ENCODE results near the gene NAP1L4.
"Not testable (repeated sequence)": the region's sequence is repeated elsewhere in the genome, so short reads cannot be mapped to it uniquely, and the experiment has no call there.

Gene NAP1L4

GRCh38 chr11:2920343-2920742, 71.8 kb downstream of the NAP1L4 start:
- no peak for DNase-seq

GRCh38 chr11:2919837-2920236, 72.3 kb downstream of the NAP1L4 start:
- DNase-seq, result no peak

GRCh38 chr11:2919188-2919587, 72.9 kb downstream of the NAP1L4 start:
- no peak for DNase-seq

GRCh38 chr11:2917842-2918490, 74.2 kb downstream of the NAP1L4 start:
- no peak for DNase-seq

- no peak for DNase-seq
These were observed 75.1 kb downstream of the NAP1L4 start for GRCh38 chr11:2916892-2917645.

- no peak for DNase-seq
These were observed 75.8 kb downstream of the NAP1L4 start for GRCh38 chr11:2916114-2916891.

GRCh38 chr11:2915473-2915872, 76.7 kb downstream of the NAP1L4 start:
- DNase-seq, result no peak

GRCh38 chr11:2914455-2915195, 77.5 kb downstream of the NAP1L4 start:
- no peak for DNase-seq

GRCh38 chr11:2913776-2914175, 78.4 kb downstream of the NAP1L4 start:
- no peak for DNase-seq

- DNase-seq, result no peak
These were observed 79.1 kb downstream of the NAP1L4 start for GRCh38 chr11:2913019-2913431.

- no peak for DNase-seq
These were observed 79.6 kb downstream of the NAP1L4 start for GRCh38 chr11:2912498-2912897.

- no peak for DNase-seq
These were observed 80.2 kb downstream of the NAP1L4 start for GRCh38 chr11:2911785-2912391.

- DNase-seq, result no peak
These were observed 80.9 kb downstream of the NAP1L4 start for GRCh38 chr11:2911088-2911784.

GRCh38 chr11:2910401-2910955, 81.7 kb downstream of the NAP1L4 start:
- no peak for DNase-seq

- DNase-seq, result no peak
These were observed 82.8 kb downstream of the NAP1L4 start for GRCh38 chr11:2909133-2909902.

GRCh38 chr11:2908130-2908529, 84.0 kb downstream of the NAP1L4 start:
- no peak for DNase-seq

GRCh38 chr11:2905299-2905698, 86.8 kb downstream of the NAP1L4 start:
- DNase-seq, result not testable (repeated sequence)

- no peak for DNase-seq
These were observed 87.7 kb downstream of the NAP1L4 start for GRCh38 chr11:2904153-2905052.

GRCh38 chr11:2903672-2904011, 88.5 kb downstream of the NAP1L4 start:
- no peak for DNase-seq
